B cell (primary cell): ENCODE results near the gene HOGA1. TPM values are rescaled to one million over a fixed set of nuclear protein-coding genes. Genes with fewer than 3 reads are reported as not detected.
"Not testable (repeated sequence)": the region's sequence is repeated elsewhere in the genome, so short reads cannot be mapped to it uniquely, and the experiment has no call there.

Source experiments
- ATAC-seq: fragments of 200-7000 bp; cut with Tn5 transposase; one replicate; pipeline ENCODE4 v1.10.0; 2021; ENCODE audit warnings: low read depth, mild to moderate bottlenecking, moderate number of reproducible peaks, moderate library complexity
- CTCF ChIA-PET: fragments of 350-600 bp; sonication (Branson Sonifier 250); formaldehyde crosslinking; loops from one replicate; lab custom pipeline; 2021; ENCODE audit warnings: antibody characterized with exemption, inconsistent platforms; lab: Charles Lee
- POLR2A ChIA-PET: fragments of 350-600 bp; sonication (Branson Sonifier 250); formaldehyde crosslinking; loops from one replicate; lab custom pipeline; 2021; ENCODE audit warnings: antibody characterized with exemption; lab: Charles Lee
- DNase-seq: peaks from one replicate; pipeline ENCODE4 v3.0.0; 2013
- H2AFZ ChIP-seq: 2 replicates; pipeline ENCODE4 v1.6.1; 2012; ENCODE audit warnings: mild to moderate bottlenecking, low read depth, low read length; ENCODE audit not compliant: insufficient read depth, poor library complexity, severe bottlenecking
- H3K27ac ChIP-seq, 2 donors: 1 replicate in 1 of 2; 2 replicates in 1 of 2; pipeline ENCODE4 v1.5.1; 2012 to 2013; ENCODE audit warnings: low read length in 2 of 2, mild to moderate bottlenecking in 2 of 2, moderate library complexity in 1 of 2
- H3K27me3 ChIP-seq, 4 experiments: fragments of 200-600 bp in 1 of 4; sonication (generic) in 1 of 4; replicated peaks in 1 of 4; 1 replicate in 2 of 4; 2 replicates in 2 of 4; pipeline versions ENCODE4 v1.6.1 to v1.7.0; 2013 to 2016; ENCODE audit warnings: low read length in 3 of 4, mild to moderate bottlenecking in 2 of 4, mixed read lengths in 1 of 4, moderate library complexity in 1 of 4; ENCODE audit not compliant: insufficient read depth in 4 of 4, control insufficient read depth in 3 of 4; ENCODE audit errors: control extremely low read depth in 1 of 4
- H3K36me3 ChIP-seq, 2 experiments: replicated peaks in 1 of 2; 1 replicate in 1 of 2; 2 replicates in 1 of 2; pipeline versions ENCODE4 v1.6.1 to v1.7.1; 2013; ENCODE audit warnings: low read length in 1 of 2; ENCODE audit not compliant: insufficient read depth in 2 of 2, control insufficient read depth in 1 of 2; ENCODE audit errors: control extremely low read depth in 1 of 2, extremely low read depth in 1 of 2
- H3K4me1 ChIP-seq, 2 donors: fragments of 200-600 bp in 1 of 2; sonication (generic) in 1 of 2; 1 replicate in 1 of 2; 2 replicates in 1 of 2; pipeline versions ENCODE4 v1.5.1 to v1.6.1; 2013 to 2017; ENCODE audit warnings: low read length in 2 of 2; ENCODE audit not compliant: control insufficient read depth in 2 of 2, insufficient read depth in 2 of 2
- H3K4me2 ChIP-seq: replicated peaks from 2 replicates; pipeline ENCODE3; 2012; ENCODE audit warnings: mild to moderate bottlenecking, low read depth, low read length; ENCODE audit not compliant: poor library complexity, severe bottlenecking
- H3K4me3 ChIP-seq, 5 experiments: fragments of 200-600 bp in 1 of 5; sonication (generic) in 1 of 5; 1 replicate in 3 of 5; 2 replicates in 2 of 5; pipeline versions ENCODE4 v1.5.1 to v1.7.0; 2011 to 2016; ENCODE audit warnings: low read length in 4 of 5, mild to moderate bottlenecking in 4 of 5, low read depth in 2 of 5, control low read depth in 1 of 5, moderate library complexity in 1 of 5; ENCODE audit not compliant: insufficient read depth in 1 of 5; ENCODE audit errors: control extremely low read depth in 1 of 5, extremely low read depth in 1 of 5
- H3K79me2 ChIP-seq: fragments of 200-600 bp; sonication (generic); one replicate; pipeline ENCODE4 v1.6.0; 2016; ENCODE audit warnings: low read length; ENCODE audit not compliant: control insufficient read depth, insufficient read depth
- H3K9ac ChIP-seq: fragments of 200-600 bp; sonication (generic); 2 replicates; pipeline ENCODE4 v1.6.1; 2017; ENCODE audit warnings: mild to moderate bottlenecking, low read length, moderate library complexity
- H3K9me3 ChIP-seq, 3 donors: one replicate each; pipeline versions ENCODE4 v1.6.1 to v1.7.1; 2013; ENCODE audit warnings: low read length in 2 of 3; ENCODE audit not compliant: control insufficient read depth in 2 of 3, insufficient read depth in 1 of 3; ENCODE audit errors: control extremely low read depth in 1 of 3
- H4K20me1 ChIP-seq: 2 replicates; pipeline ENCODE4 v1.6.0; 2012; ENCODE audit warnings: mild to moderate bottlenecking, low read length; ENCODE audit not compliant: insufficient read depth, control insufficient read depth, poor library complexity, severe bottlenecking
- H3K27ac Mint-ChIP-seq: one replicate; pipeline ENCODE4 v1.8.0; 2021; ENCODE audit warnings: mixed read lengths
- H3K27me3 Mint-ChIP-seq: one replicate; pipeline ENCODE4 v1.8.0; 2021; ENCODE audit warnings: mixed read lengths
- H3K4me1 Mint-ChIP-seq: one replicate; pipeline ENCODE4 v1.8.0; 2021; ENCODE audit warnings: mixed read lengths
- H3K4me3 Mint-ChIP-seq: one replicate; pipeline ENCODE4 v1.8.0; 2021; ENCODE audit warnings: mixed read lengths
- H3K9me3 Mint-ChIP-seq: one replicate; pipeline ENCODE4 v1.8.0; 2022; ENCODE audit warnings: mixed read lengths; ENCODE audit not compliant: insufficient read depth
- CTCF ChIP-seq: fragments of 200-600 bp; IDR thresholded peaks from one replicate; pipeline ENCODE4 v1.8.0; 2022; ENCODE audit warnings: antibody characterized with exemption, mild to moderate bottlenecking
- EZH2 ChIP-seq: IDR thresholded peaks from 2 replicates; pipeline ENCODE4 v1.6.1; 2012; ENCODE audit warnings: borderline replicate concordance, low read depth, mild to moderate bottlenecking, moderate library complexity, low read length; ENCODE audit not compliant: insufficient read depth, poor library complexity, severe bottlenecking
- WGBS: methylation state at CpG from one replicate; pipeline ENCODE4 v1.1.5; 2013; ENCODE audit warnings: missing lambda C conversion rate; ENCODE audit not compliant: insufficient coverage; 5-methylcytosine and 5-hydroxymethylcytosine counted together
- intact Hi-C: fragments of 100-400 bp; cut with micrococcal nuclease; formaldehyde crosslinking; loops from one replicate; pipeline ENCODE4 v1.10.0; 2022
- polyA plus RNA-seq: library from polyadenylated mRNA; depleted of rRNA; stranded (reverse); fragments of >200 nt; gene quantifications from 2 replicates; pipeline ENCODE4 v1.2.3, GENCODE V29; 2012
- total RNA-seq, 2 donors: library from RNA; stranded (reverse); fragments of 120-200 nt in 1 of 2; gene quantifications; 1 replicate in 1 of 2; 2 replicates in 1 of 2; pipeline versions ENCODE4 v1.2.3 to v1.2.4, GENCODE V29; 2013 to 2022

The HOGA1 gene
- total and polyA plus RNA-seq, 2 donors (not counting 1 experiment from before 2014, with no cell fraction given) = not detected

DNA sequence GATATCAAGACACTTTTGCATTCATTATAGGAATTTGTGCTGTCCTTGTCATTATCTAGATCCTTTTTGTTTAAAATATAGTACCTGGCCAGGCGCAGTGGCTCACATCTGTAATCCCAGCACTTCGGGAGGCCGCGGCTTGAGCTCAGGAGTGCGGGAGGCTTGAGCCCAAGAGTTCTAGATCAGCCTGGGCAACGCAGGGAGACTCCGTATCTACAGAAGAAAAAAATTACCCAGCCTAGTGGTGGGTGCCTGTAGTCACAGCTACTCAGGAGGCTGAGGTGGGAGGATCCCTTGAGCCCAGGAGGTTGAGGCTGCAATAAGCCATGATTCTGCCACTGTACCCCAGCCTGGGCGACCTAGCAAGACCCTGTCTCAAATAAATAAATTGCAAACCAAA, 49.7 kb downstream of the HOGA1 start:
- H3K9me3 Mint-ChIP-seq = no peaks in the 10 kb centered on the region

DNA sequence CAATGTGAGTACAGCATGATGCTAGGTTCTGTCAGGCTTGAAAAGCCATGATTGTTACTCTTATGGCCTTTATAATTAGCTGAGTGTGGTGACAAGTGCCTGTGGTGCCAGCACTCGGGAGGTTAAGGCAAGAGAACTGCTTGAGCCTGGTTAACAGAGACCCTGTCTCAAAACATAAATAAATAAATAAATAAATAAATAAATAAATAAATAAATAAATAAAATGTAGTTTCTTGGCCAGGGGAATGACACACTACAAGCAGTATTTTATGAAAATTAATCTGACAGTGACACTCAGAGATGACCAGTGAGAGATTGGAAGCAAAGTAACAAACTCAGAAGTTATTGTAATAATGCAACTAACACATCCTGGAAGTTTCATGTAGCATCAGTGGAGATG, 51.4 kb downstream of the HOGA1 start:
- Mint-ChIP-seq H3K27me3 (no peaks in the 10 kb centered on the region), H3K27ac (no peak overlapping the region), H3K9me3 (no peaks in the 10 kb centered on the region), H3K4me3 (no peak overlapping the region), H3K4me1 (peaks cover 18% of the 10 kb centered on the region)
- WGBS = no CpG with 5 or more reads among the region's 1 CpG
- H3K9ac ChIP-seq = no peak overlapping the region
- H4K20me1 ChIP-seq = no peaks in the 10 kb centered on the region
- no peak overlapping the region for H3K4me2 ChIP-seq
- DNase-seq (no peak), ATAC-seq (no peak)
- H3K79me2 ChIP-seq = no peaks in the 10 kb centered on the region
- ChIA-PET POLR2A (no interaction called here), CTCF (no interaction called here)
- TF ChIP-seq EZH2 (no peak), CTCF (no peak)
- H2AFZ ChIP-seq = no peak overlapping the region
- peaks cover 0 to 16% of the 10 kb centered on the region in 2 donors for H3K4me1 ChIP-seq
- H3K36me3 ChIP-seq = no peaks in the 10 kb centered on the region
- H3K27ac ChIP-seq = no peak overlapping the region
- intact Hi-C loops = no loop called here
- no peak overlapping the region for H3K4me3 ChIP-seq
- H3K9me3 ChIP-seq = no peaks in the 10 kb centered on the region
- peaks cover 0 to 6% (median 0%) of the 10 kb centered on the region in 4 experiments for H3K27me3 ChIP-seq

More for the DNA sequence above, 49.7 kb downstream of the HOGA1 start:
- no peak for ATAC-seq
- ChIA-PET POLR2A (no interaction called here), CTCF (no interaction called here)
- H3K27ac ChIP-seq = no peak overlapping the region
- H3K79me2 ChIP-seq = no peaks in the 10 kb centered on the region
- no peaks in the 10 kb centered on the region for H3K9me3 ChIP-seq
- H3K4me1 ChIP-seq = peaks cover 0 to 11% of the 10 kb centered on the region in 2 donors
- peak overlapping the region; percentile 100 for H2AFZ ChIP-seq
- intact Hi-C loops = loop anchor here (1.0 to 2.0 kb wide), 5 partner anchors 7 to 189 kb away; partner anchors contain the start of genes AVPI1, MMS19, UBTD1 and ZFYVE27
- 95% methylated on average over 7 of the region's 8 CpGs for WGBS
- peaks cover 0 to 6% (median 0%) of the 10 kb centered on the region in 4 experiments for H3K27me3 ChIP-seq
- no peak for DNase-seq
- H3K4me1 Mint-ChIP-seq = peaks cover 13% of the 10 kb centered on the region
- H3K9ac ChIP-seq = peak overlapping the region; percentile 78
- TF ChIP-seq EZH2 = no peak
- TF ChIP-seq CTCF = no peak
- no peaks in the 10 kb centered on the region for H3K27me3 Mint-ChIP-seq
- H3K36me3 ChIP-seq = no peaks in the 10 kb centered on the region
- H3K27ac Mint-ChIP-seq = peak overlapping the region; percentile 76
- no peaks in the 10 kb centered on the region for H4K20me1 ChIP-seq
- peak overlapping the region; percentile 34 to 87 (median 63) for H3K4me3 ChIP-seq
- peak overlapping the region; percentile 94 for H3K4me3 Mint-ChIP-seq
- H3K4me2 ChIP-seq = peak overlapping the region; percentile 96

DNA sequence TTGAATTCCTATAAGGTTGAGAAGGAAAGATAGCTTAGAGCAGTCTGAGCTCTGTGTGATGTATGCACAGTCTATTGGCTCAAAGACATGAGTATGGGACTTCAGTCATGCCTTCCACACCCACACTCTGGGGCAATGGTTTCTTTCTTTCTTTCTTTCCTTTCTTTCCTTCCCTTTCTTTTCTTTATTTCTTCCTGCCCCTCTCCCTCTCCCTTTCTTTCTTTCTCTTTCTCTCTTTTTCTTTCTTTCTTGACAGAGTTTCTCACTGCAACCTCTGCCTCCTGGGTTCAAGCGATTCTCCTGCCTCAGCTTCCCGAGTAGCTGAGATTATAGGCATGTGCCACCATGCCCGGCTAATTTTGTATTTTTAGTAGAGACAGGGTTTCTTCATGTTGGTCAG, 54.9 kb downstream of the HOGA1 start:
- H4K20me1 ChIP-seq, H3K27me3 Mint-ChIP-seq, intact Hi-C loops, POLR2A ChIA-PET, H3K9me3 ChIP-seq, H3K27ac ChIP-seq, H3K4me2 ChIP-seq, H3K36me3 ChIP-seq, H3K27me3 ChIP-seq, ATAC-seq, DNase-seq, H3K9ac ChIP-seq, H3K4me3 Mint-ChIP-seq, H3K27ac Mint-ChIP-seq, H3K9me3 Mint-ChIP-seq, H3K4me3 ChIP-seq, H2AFZ ChIP-seq: not testable (repeated sequence)
- WGBS = no CpG with 5 or more reads among the region's 3 CpGs
- peaks cover 22% of the 10 kb centered on the region for H3K4me1 Mint-ChIP-seq
- Histone ChIP-seq H3K4me1 (peaks cover 8 to 18% of the 10 kb centered on the region in 2 donors), H3K79me2 (peaks cover 25% of the 10 kb centered on the region)
- CTCF ChIA-PET = interaction anchor here (0.6 to 1.1 kb wide), 2 partner anchors 38 to 58 kb away, joined by 3 read pairs; no protein-coding TSS in a partner anchor
